Measurements from ENCODE around the gene PFKL.

DNA sequence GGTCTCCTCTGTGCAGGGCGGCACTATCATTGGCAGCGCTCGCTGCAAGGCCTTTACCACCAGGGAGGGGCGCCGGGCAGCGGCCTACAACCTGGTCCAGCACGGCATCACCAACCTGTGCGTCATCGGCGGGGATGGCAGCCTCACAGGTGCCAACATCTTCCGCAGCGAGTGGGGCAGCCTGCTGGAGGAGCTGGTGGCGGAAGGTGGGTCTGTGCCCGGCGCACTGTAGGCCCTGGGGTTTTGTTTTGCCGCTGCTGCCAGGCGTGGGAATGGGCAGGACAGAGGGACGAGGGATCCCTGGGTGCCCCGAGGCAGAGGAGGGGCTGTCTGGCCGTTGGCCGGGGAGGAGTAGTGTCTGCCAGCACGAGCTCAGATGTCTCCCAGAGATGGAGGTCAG lies 12.2 kb downstream of the PFKL start:
- TF ChIP-seq, protein P1, sequence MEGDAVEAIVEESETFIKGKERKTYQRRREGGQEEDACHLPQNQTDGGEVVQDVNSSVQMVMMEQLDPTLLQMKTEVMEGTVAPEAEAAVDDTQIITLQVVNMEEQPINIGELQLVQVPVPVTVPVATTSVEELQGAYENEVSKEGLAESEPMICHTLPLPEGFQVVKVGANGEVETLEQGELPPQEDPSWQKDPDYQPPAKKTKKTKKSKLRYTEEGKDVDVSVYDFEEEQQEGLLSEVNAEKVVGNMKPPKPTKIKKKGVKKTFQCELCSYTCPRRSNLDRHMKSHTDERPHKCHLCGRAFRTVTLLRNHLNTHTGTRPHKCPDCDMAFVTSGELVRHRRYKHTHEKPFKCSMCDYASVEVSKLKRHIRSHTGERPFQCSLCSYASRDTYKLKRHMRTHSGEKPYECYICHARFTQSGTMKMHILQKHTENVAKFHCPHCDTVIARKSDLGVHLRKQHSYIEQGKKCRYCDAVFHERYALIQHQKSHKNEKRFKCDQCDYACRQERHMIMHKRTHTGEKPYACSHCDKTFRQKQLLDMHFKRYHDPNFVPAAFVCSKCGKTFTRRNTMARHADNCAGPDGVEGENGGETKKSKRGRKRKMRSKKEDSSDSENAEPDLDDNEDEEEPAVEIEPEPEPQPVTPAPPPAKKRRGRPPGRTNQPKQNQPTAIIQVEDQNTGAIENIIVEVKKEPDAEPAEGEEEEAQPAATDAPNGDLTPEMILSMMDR (IDR thresholded peaks at IDR 0.05), result no peak
- TF ChIP-seq POLR2A (IDR thresholded peaks at IDR 0.05), result no peak

All from adrenal gland (tissue), 5 donors.